ENCODE data around the gene TMCO1. TPM values are rescaled to one million over a fixed set of nuclear protein-coding genes. Genes with fewer than 3 reads are reported as not detected.

Gene TMCO1
- total and polyA plus RNA-seq, 2 of the 13 experiments (the other 11 are each of a cell fraction or from before 2014, with no cell fraction given): 106 to 119 TPM

- TF ChIP-seq ZNF552 (CRISPR knock-in tag; IDR thresholded peaks at IDR 0.05; ENCODE audit: borderline replicate concordance) (0 out of 2 replicates have a peak, but pooled peaks have one; percentile 61), ZNF546 (CRISPR knock-in tag; conservative IDR thresholded peaks at IDR 0.05) (no peak), ZNF547 (CRISPR knock-in tag; IDR thresholded peaks at IDR 0.05) (peak; percentile 74; the same call in 1 of the 2 replicates), ELK4 (CRISPR knock-in tag; IDR thresholded peaks at IDR 0.05; ENCODE audit: borderline replicate concordance) (no peak), ELF1 (CRISPR knock-in tag; IDR thresholded peaks at IDR 0.05) (0 out of 2 replicates have a peak, but pooled peaks have one; percentile 33), TIGD3 (CRISPR knock-in tag; IDR thresholded peaks at IDR 0.05; ENCODE audit: borderline replicate concordance) (no peak), SKIL (CRISPR knock-in tag; IDR thresholded peaks at IDR 0.05; ENCODE audit: borderline replicate concordance) (0 out of 2 replicates have a peak, but pooled peaks have one; percentile 39), RFX5 (IDR thresholded peaks at IDR 0.05; ENCODE audit: low read depth, low read length) (no peak), ZC3H4 (CRISPR knock-in tag; IDR thresholded peaks at IDR 0.05; ENCODE audit: borderline replicate concordance) (no peak), RFXAP (CRISPR knock-in tag; IDR thresholded peaks at IDR 0.05; ENCODE audit: borderline replicate concordance) (peak; percentile 37; the same call in 1 of the 2 replicates), U2AF1 (optimal IDR thresholded peaks at IDR 0.05; ENCODE audit: low read depth, low read length) (no peak), NRL (CRISPR knock-in tag; IDR thresholded peaks at IDR 0.05; ENCODE audit: borderline replicate concordance) (peak; percentile 87), ZNF678 (CRISPR knock-in tag; IDR thresholded peaks at IDR 0.05) (no peak), TP53 (CRISPR knock-in tag; conservative IDR thresholded peaks at IDR 0.05) (no peak)
Observed at GRCh38 chr1:165697881-165698760, 70.5 kb downstream of the TMCO1 start, which contains the start of gene ALDH9A1 (continued).

Data from HepG2 (cell line).